Measurements from ENCODE around the gene CNIH1. TPM values are rescaled to one million over a fixed set of nuclear protein-coding genes. Genes with fewer than 3 reads are reported as not detected.

Gene CNIH1
- total RNA-seq, 2 experiments from 2014 or later, result 55.9 TPM

GRCh38 chr14:54480830-54481562, 39.8 kb upstream of the CNIH1 start:
- DNase-seq (no peak), ATAC-seq (ENCODE audit: poor library complexity) (no peak)
- Mint-ChIP-seq H3K27me3 (no peaks in the 10 kb centered on the region), H3K4me1 (ENCODE audit: low read depth) (peaks cover 30% of the 10 kb centered on the region), H3K27ac (no peak overlapping the region), H3K9me3 (no peaks in the 10 kb centered on the region), H3K4me3 (no peak overlapping the region), H3K36me3 (ENCODE audit: low read depth) (peaks cover 78% of the 10 kb centered on the region)
- Histone ChIP-seq H3K27me3 (ENCODE audit: control insufficient read depth in 1 of 2, insufficient read depth in 2 of 2, low read length in 2 of 2) (no peaks in the 10 kb centered on the region), H3K4me3 (ENCODE audit: low read length) (no peak overlapping the region), H3K36me3 (ENCODE audit: insufficient read depth, low read length) (peaks cover 62% of the 10 kb centered on the region), H3K4me1 (ENCODE audit: insufficient read depth, low read length) (no peaks in the 10 kb centered on the region), H3K9me3 (ENCODE audit: control insufficient read depth in 1 of 2, insufficient read depth in 1 of 2, low read length in 2 of 2) (no peaks in the 10 kb centered on the region), H3K27ac (ENCODE audit: low read depth in 1 of 2, low read length in 2 of 2) (no peak overlapping the region)
- ChIA-PET CTCF (no interaction called here), POLR2A (no interaction called here)
- intact Hi-C loops (cut with DNase I, micrococcal nuclease), result loop anchor here (10.0 kb wide), 2 partner anchors 84 to 1104 kb away; partner anchors contain the start of genes KTN1 (in 1 of the 2) and SAMD4A (in 1 of the 2)
- TF ChIP-seq, protein P1, sequence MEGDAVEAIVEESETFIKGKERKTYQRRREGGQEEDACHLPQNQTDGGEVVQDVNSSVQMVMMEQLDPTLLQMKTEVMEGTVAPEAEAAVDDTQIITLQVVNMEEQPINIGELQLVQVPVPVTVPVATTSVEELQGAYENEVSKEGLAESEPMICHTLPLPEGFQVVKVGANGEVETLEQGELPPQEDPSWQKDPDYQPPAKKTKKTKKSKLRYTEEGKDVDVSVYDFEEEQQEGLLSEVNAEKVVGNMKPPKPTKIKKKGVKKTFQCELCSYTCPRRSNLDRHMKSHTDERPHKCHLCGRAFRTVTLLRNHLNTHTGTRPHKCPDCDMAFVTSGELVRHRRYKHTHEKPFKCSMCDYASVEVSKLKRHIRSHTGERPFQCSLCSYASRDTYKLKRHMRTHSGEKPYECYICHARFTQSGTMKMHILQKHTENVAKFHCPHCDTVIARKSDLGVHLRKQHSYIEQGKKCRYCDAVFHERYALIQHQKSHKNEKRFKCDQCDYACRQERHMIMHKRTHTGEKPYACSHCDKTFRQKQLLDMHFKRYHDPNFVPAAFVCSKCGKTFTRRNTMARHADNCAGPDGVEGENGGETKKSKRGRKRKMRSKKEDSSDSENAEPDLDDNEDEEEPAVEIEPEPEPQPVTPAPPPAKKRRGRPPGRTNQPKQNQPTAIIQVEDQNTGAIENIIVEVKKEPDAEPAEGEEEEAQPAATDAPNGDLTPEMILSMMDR (IDR thresholded peaks at IDR 0.05), result no peak

GRCh38 chr14:54478636-54479215, 37.6 kb upstream of the CNIH1 start:
- H3K9me3 ChIP-seq (ENCODE audit: control insufficient read depth in 1 of 2, insufficient read depth in 1 of 2, low read length in 2 of 2), result no peaks in the 10 kb centered on the region
- Mint-ChIP-seq H3K4me3 (no peak overlapping the region), H3K27ac (no peak overlapping the region), H3K4me1 (ENCODE audit: low read depth) (peaks cover 7% of the 10 kb centered on the region), H3K9me3 (no peaks in the 10 kb centered on the region), H3K27me3 (no peaks in the 10 kb centered on the region), H3K36me3 (ENCODE audit: low read depth) (peaks cover 91% of the 10 kb centered on the region)
- ChIA-PET CTCF (no interaction called here), POLR2A (no interaction called here)
- intact Hi-C loops (cut with DNase I, micrococcal nuclease), result no loop called here
- no peaks in the 10 kb centered on the region for H3K4me1 ChIP-seq (ENCODE audit: insufficient read depth, low read length)
- TF ChIP-seq, protein P1 (IDR thresholded peaks at IDR 0.05), result no peak
- H3K4me3 ChIP-seq (ENCODE audit: low read length), result no peak overlapping the region
- DNase-seq, result no peak
- no peaks in the 10 kb centered on the region for H3K27me3 ChIP-seq (ENCODE audit: control insufficient read depth in 1 of 2, insufficient read depth in 2 of 2, low read length in 2 of 2)
- peaks cover 62% of the 10 kb centered on the region for H3K36me3 ChIP-seq (ENCODE audit: insufficient read depth, low read length)
- no peak for ATAC-seq (ENCODE audit: poor library complexity)
- no peak overlapping the region for H3K27ac ChIP-seq (ENCODE audit: low read depth in 1 of 2, low read length in 2 of 2)

DNA sequence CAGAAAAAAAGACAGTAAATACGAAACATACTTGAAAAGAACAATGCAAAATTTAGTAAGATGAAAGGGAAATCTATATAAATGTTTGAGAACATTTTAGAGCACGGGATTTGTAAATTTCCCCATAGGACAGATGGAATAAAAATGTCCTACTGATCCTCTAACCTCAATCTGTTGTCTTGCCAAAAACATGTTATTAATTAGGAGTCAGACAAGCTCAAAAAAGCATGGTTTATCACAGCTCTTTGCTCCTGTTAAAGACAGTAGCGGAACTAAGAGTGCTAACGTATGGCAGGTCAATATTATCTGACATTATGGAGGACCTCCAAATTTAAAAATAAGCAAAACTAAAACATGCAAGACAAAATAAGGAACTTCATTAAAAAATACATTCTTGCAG, 34.7 kb upstream of the CNIH1 start:
- H3K4me1 ChIP-seq (ENCODE audit: insufficient read depth, low read length), result no peaks in the 10 kb centered on the region
- peaks cover 44% of the 10 kb centered on the region for H3K36me3 ChIP-seq (ENCODE audit: insufficient read depth, low read length)
- CTCF ChIA-PET, result no interaction called here
- H3K27me3 Mint-ChIP-seq, result no peaks in the 10 kb centered on the region
- DNase-seq (no peak), ATAC-seq (ENCODE audit: poor library complexity) (no peak)
- H3K27ac ChIP-seq (ENCODE audit: low read depth in 1 of 2, low read length in 2 of 2), result no peak overlapping the region
- H3K9me3 Mint-ChIP-seq, result no peaks in the 10 kb centered on the region
- no peaks in the 10 kb centered on the region for H3K4me1 Mint-ChIP-seq (ENCODE audit: low read depth)
- no peaks in the 10 kb centered on the region for H3K9me3 ChIP-seq (ENCODE audit: control insufficient read depth in 1 of 2, insufficient read depth in 1 of 2, low read length in 2 of 2)
- peaks cover 87% of the 10 kb centered on the region for H3K36me3 Mint-ChIP-seq (ENCODE audit: low read depth)
- H3K27me3 ChIP-seq (ENCODE audit: control insufficient read depth in 1 of 2, insufficient read depth in 2 of 2, low read length in 2 of 2), result no peaks in the 10 kb centered on the region
- H3K4me3 Mint-ChIP-seq, result no peak overlapping the region
- intact Hi-C loops (cut with DNase I, micrococcal nuclease), result no loop called here
- peak overlapping the region; percentile 7 for H3K27ac Mint-ChIP-seq
- POLR2A ChIA-PET, result no interaction called here
- H3K4me3 ChIP-seq (ENCODE audit: low read length), result no peak overlapping the region
- TF ChIP-seq, protein P1 (IDR thresholded peaks at IDR 0.05), result no peak

Measured in CD4-positive, alpha-beta T cell (primary cell).